Activated T-cell treated with anti-CD3 and anti-CD28 coated beads, Interleukin-2, amount 50 U/mL, for 24 hours (primary cell): ENCODE data around the gene SERPINC1.
A peak's percentile ranks its signal among the peaks of the same experiment; 100 is the strongest.
"Not testable (repeated sequence)": the region's sequence is repeated elsewhere in the genome, so short reads cannot be mapped to it uniquely, and the experiment has no call there.

ENCODE experiments used
- DNase-seq: peaks from one replicate; pipeline ENCODE4 v3.0.0-alpha.2; 2020
- H3K27ac Mint-ChIP-seq: 2 replicates; pipeline ENCODE4 v1.8.0; 2020; ENCODE audit warnings: mild to moderate bottlenecking, mixed read lengths
- H3K27me3 Mint-ChIP-seq: 2 replicates; pipeline ENCODE4 v1.8.0; 2020; ENCODE audit warnings: mixed read lengths
- H3K36me3 Mint-ChIP-seq: 2 replicates; pipeline ENCODE4 v1.8.0; 2020; ENCODE audit warnings: low read depth, mixed read lengths
- H3K4me1 Mint-ChIP-seq: 2 replicates; pipeline ENCODE4 v1.8.0; 2020; ENCODE audit warnings: low read depth, mixed read lengths
- H3K4me3 Mint-ChIP-seq: 2 replicates; pipeline ENCODE4 v1.8.0; 2020; ENCODE audit warnings: mild to moderate bottlenecking, moderate library complexity, mixed read lengths
- H3K9me3 Mint-ChIP-seq: 2 replicates; pipeline ENCODE4 v1.8.0; 2020; ENCODE audit warnings: mixed read lengths

Gene SERPINC1

GRCh38 chr1:173862146-173862768 lies 54.9 kb downstream of the SERPINC1 start:
- Mint-ChIP-seq H3K27ac (peak overlapping the region; percentile 100), H3K4me3 (peak overlapping the region; percentile 97), H3K4me1 (peaks cover 33% of the 10 kb centered on the region), H3K36me3 (peaks cover 88% of the 10 kb centered on the region)
- not testable (repeated sequence) for H3K9me3 Mint-ChIP-seq, H3K27me3 Mint-ChIP-seq
- DNase-seq: peak; percentile 74

DNA sequence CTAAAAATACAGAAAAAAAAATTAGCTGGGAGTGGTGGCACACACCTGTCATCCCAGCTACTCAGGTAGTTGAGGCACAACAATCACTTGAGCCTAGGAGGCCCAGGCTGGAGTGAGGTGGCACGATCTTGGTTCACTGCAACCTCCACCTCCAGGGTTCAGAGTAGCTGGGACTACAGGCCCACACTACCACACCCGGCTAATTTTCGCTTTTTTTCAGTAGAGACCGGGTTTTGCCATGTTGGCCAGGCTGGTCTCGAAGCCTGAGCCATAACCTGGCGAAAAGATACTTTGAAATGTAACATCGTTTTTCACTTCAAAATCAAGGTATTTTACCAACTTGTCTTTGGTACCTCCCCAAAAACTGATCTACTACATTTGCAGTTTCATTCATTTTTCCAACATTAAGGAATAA lies 55.4 kb downstream of the SERPINC1 start:
- Mint-ChIP-seq H3K4me3 (peak overlapping the region; percentile 97), H3K36me3 (peaks cover 87% of the 10 kb centered on the region), H3K27me3 (no peaks in the 10 kb centered on the region), H3K9me3 (no peaks in the 10 kb centered on the region), H3K4me1 (peaks cover 33% of the 10 kb centered on the region), H3K27ac (peak overlapping the region; percentile 100)
- peak; percentile 69 for DNase-seq

- Mint-ChIP-seq H3K9me3 (no peaks in the 10 kb centered on the region), H3K36me3 (peaks cover 86% of the 10 kb centered on the region), H3K4me1 (peaks cover 19% of the 10 kb centered on the region), H3K4me3 (peak overlapping the region; percentile 97), H3K27ac (peak overlapping the region; percentile 100), H3K27me3 (no peaks in the 10 kb centered on the region)
- no peak for DNase-seq
These were observed 57.1 kb downstream of the SERPINC1 start for GRCh38 chr1:173860065-173860464.

DNA sequence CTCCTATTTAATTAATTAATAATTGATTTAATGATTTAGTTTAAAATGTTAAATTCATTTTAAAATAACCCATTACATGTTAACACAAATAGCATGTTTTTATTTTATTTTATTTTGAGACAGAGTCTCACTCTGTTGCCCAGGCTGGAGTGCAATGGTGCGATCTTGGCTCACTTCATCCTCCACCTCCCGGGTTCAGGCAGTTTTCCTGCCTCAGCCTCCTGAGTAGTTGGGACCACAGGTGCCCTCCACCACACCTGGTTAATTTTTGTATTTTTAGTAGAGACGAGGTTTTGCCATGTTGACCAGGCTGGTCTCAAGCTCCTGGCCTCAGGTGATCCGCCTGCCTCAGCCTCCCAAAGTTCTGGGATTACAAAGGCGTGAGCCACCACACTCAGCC lies 57.6 kb downstream of the SERPINC1 start:
- H3K27me3 Mint-ChIP-seq, H3K9me3 Mint-ChIP-seq, DNase-seq, H3K4me3 Mint-ChIP-seq: not testable (repeated sequence)
- H3K27ac Mint-ChIP-seq: peak overlapping the region; percentile 67
- H3K36me3 Mint-ChIP-seq: peaks cover 86% of the 10 kb centered on the region
- peaks cover 16% of the 10 kb centered on the region for H3K4me1 Mint-ChIP-seq

GRCh38 chr1:173857363-173857917 lies 59.7 kb downstream of the SERPINC1 start:
- no peaks in the 10 kb centered on the region for H3K27me3 Mint-ChIP-seq
- H3K4me3 Mint-ChIP-seq: no peak overlapping the region
- H3K9me3 Mint-ChIP-seq: no peaks in the 10 kb centered on the region
- H3K27ac Mint-ChIP-seq: peak overlapping the region; percentile 84
- peaks cover 3% of the 10 kb centered on the region for H3K4me1 Mint-ChIP-seq
- no peak for DNase-seq
- H3K36me3 Mint-ChIP-seq: peaks cover 85% of the 10 kb centered on the region

- no peaks in the 10 kb centered on the region for H3K9me3 Mint-ChIP-seq
- DNase-seq: no peak
- peaks cover 84% of the 10 kb centered on the region for H3K36me3 Mint-ChIP-seq
- H3K4me1 Mint-ChIP-seq: peaks cover 1% of the 10 kb centered on the region
- H3K4me3 Mint-ChIP-seq: no peak overlapping the region
- no peak overlapping the region for H3K27ac Mint-ChIP-seq
- no peaks in the 10 kb centered on the region for H3K27me3 Mint-ChIP-seq
These were observed 60.2 kb downstream of the SERPINC1 start for GRCh38 chr1:173856903-173857302.

GRCh38 chr1:173856014-173856413 lies 61.1 kb downstream of the SERPINC1 start:
- Mint-ChIP-seq H3K27ac (peak overlapping the region; percentile 53), H3K36me3 (peaks cover 87% of the 10 kb centered on the region), H3K9me3 (no peaks in the 10 kb centered on the region), H3K4me3 (no peak overlapping the region), H3K27me3 (no peaks in the 10 kb centered on the region), H3K4me1 (no peaks in the 10 kb centered on the region)
- no peak for DNase-seq
